MM.1S (cell line): ENCODE measurements around the gene ZNF521.

Source experiments
- EZH2 ChIP-seq: fragments of 300-600 bp; sonication (generic); optimal IDR thresholded peaks from 2 replicates; pipeline ENCODE3; 2017; ENCODE audit warnings: low read depth, mild to moderate bottlenecking, antibody characterized with exemption, low read length, mixed read lengths
- TF ChIP-seq, protein P1 (sequence below): fragments of 300-600 bp; sonication (generic); IDR thresholded peaks from 2 replicates; pipeline ENCODE4 v1.5.1; 2016; ENCODE audit warnings: antibody characterized with exemption, low read length, mixed read lengths

DNA sequence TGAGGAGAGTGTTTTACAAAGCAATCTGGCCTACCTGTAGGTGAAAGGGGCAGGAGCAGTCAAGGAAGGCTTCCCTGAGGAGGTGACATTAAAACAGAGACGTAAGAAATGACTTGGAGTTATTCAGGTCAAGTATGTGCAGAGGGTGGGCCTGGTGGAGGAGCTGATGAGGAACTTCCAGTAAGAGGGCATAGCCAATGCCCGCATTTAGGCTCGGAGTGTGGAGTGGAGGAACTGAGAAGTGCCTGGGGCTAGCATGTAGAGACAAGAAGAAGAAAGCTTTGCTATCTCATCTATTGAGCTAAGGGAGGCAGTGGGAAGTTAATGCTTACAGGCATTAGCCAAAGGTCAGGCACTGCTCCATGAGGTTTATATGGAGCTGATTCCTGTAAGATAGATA lies 312.2 kb downstream of the ZNF521 start:
- TF ChIP-seq, protein P1, sequence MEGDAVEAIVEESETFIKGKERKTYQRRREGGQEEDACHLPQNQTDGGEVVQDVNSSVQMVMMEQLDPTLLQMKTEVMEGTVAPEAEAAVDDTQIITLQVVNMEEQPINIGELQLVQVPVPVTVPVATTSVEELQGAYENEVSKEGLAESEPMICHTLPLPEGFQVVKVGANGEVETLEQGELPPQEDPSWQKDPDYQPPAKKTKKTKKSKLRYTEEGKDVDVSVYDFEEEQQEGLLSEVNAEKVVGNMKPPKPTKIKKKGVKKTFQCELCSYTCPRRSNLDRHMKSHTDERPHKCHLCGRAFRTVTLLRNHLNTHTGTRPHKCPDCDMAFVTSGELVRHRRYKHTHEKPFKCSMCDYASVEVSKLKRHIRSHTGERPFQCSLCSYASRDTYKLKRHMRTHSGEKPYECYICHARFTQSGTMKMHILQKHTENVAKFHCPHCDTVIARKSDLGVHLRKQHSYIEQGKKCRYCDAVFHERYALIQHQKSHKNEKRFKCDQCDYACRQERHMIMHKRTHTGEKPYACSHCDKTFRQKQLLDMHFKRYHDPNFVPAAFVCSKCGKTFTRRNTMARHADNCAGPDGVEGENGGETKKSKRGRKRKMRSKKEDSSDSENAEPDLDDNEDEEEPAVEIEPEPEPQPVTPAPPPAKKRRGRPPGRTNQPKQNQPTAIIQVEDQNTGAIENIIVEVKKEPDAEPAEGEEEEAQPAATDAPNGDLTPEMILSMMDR, result no peak
- TF ChIP-seq EZH2, result no peak
